ENCODE results near the gene SENP7.

GRCh38 chr3:101303089-101303731 is 209.8 kb downstream of the SENP7 start:
- TF ChIP-seq POLR2A (IDR thresholded peaks at IDR 0.05) (no peak), CTCF (IDR thresholded peaks at IDR 0.05) (no peak)

Measured in breast epithelium (tissue), 3 donors.